Astrocyte (in vitro differentiated cells and primary cell): ENCODE measurements around the gene CARD10. TPM values are rescaled to one million over a fixed set of nuclear protein-coding genes. Genes with fewer than 3 reads are reported as not detected.
"Not testable (repeated sequence)": the region's sequence is repeated elsewhere in the genome, so short reads cannot be mapped to it uniquely, and the experiment has no call there.

ENCODE experiments used
- DNase-seq: peaks from one replicate; pipeline ENCODE4 v3.0.0-alpha.2; 2010; ENCODE audit warnings: low read depth
- FAIRE-seq: peaks from 2 replicates; lab custom pipeline; 2011; peaks lifted over from hg19 to GRCh38; lab: Jason Lieb, UNC
- H2AFZ ChIP-seq: 2 replicates; pipeline ENCODE4 v1.6.0; 2012; ENCODE audit warnings: low read depth, low read length, inconsistent platforms
- H3K27ac ChIP-seq: 2 replicates; pipeline ENCODE4 v1.5.1; 2011; ENCODE audit warnings: low read depth, low read length, inconsistent platforms
- H3K27me3 ChIP-seq: 2 replicates; pipeline ENCODE4 v1.6.0; 2011; ENCODE audit warnings: low read length, inconsistent platforms; ENCODE audit not compliant: insufficient read depth
- H3K36me3 ChIP-seq: 2 replicates; pipeline ENCODE4 v1.5.1; 2011; ENCODE audit warnings: low read length, inconsistent platforms; ENCODE audit not compliant: insufficient read depth
- H3K4me1 ChIP-seq: 2 replicates; pipeline ENCODE4 v1.5.1; 2011; ENCODE audit warnings: low read length, inconsistent platforms; ENCODE audit not compliant: insufficient read depth
- H3K4me2 ChIP-seq: 2 replicates; pipeline ENCODE4 v1.6.0; 2012; ENCODE audit warnings: low read length, inconsistent platforms
- H3K4me3 ChIP-seq: 2 replicates; pipeline ENCODE4 v1.5.1; 2011; ENCODE audit warnings: low read depth, mild to moderate bottlenecking, low read length, inconsistent platforms; ENCODE audit not compliant: insufficient read depth
- H3K79me2 ChIP-seq: 2 replicates; pipeline ENCODE4 v1.6.0; 2012; ENCODE audit warnings: mild to moderate bottlenecking, low read length, inconsistent platforms; ENCODE audit not compliant: insufficient read depth
- H3K9ac ChIP-seq: 2 replicates; pipeline ENCODE4 v1.6.0; 2012; ENCODE audit warnings: mild to moderate bottlenecking, low read length, inconsistent platforms
- H3K9me3 ChIP-seq: 2 replicates; pipeline ENCODE4 v1.5.1; 2012; ENCODE audit warnings: low read depth, mild to moderate bottlenecking, low read length, inconsistent platforms; ENCODE audit not compliant: insufficient read depth
- H4K20me1 ChIP-seq: 2 replicates; pipeline ENCODE4 v1.6.0; 2012; ENCODE audit warnings: low read length, inconsistent platforms; ENCODE audit not compliant: insufficient read depth
- H3K27ac Mint-ChIP-seq: one replicate; pipeline ENCODE4 v1.8.0; 2021; ENCODE audit warnings: mild to moderate bottlenecking, mixed read lengths; ENCODE audit not compliant: unreplicated experiment
- H3K27me3 Mint-ChIP-seq: one replicate; pipeline ENCODE4 v1.8.0; 2021; ENCODE audit warnings: low read depth, mixed read lengths; ENCODE audit not compliant: unreplicated experiment
- H3K36me3 Mint-ChIP-seq: one replicate; pipeline ENCODE4 v1.8.0; 2021; ENCODE audit warnings: low read depth, mixed read lengths; ENCODE audit not compliant: unreplicated experiment
- H3K4me1 Mint-ChIP-seq: one replicate; pipeline ENCODE4 v1.8.0; 2021; ENCODE audit warnings: low read depth, mixed read lengths; ENCODE audit not compliant: unreplicated experiment
- H3K4me3 Mint-ChIP-seq: one replicate; pipeline ENCODE4 v1.8.0; 2021; ENCODE audit warnings: mild to moderate bottlenecking, moderate library complexity, mixed read lengths; ENCODE audit not compliant: unreplicated experiment
- H3K9me3 Mint-ChIP-seq: one replicate; pipeline ENCODE4 v1.8.0; 2021; ENCODE audit warnings: mild to moderate bottlenecking, mixed read lengths; ENCODE audit not compliant: unreplicated experiment
- EZH2 ChIP-seq: IDR thresholded peaks from 2 replicates; pipeline ENCODE4 v1.6.1; 2012; ENCODE audit warnings: mild to moderate bottlenecking, low read length, inconsistent platforms; ENCODE audit not compliant: insufficient read depth
- total RNA-seq: library from RNA; stranded (reverse); gene quantifications from 2 replicates; pipeline ENCODE4 v1.2.1, GENCODE V29; 2021
- TF ChIP-seq, protein P1 (sequence below): IDR thresholded peaks from 2 replicates; pipeline ENCODE4 v1.5.1; 2011; ENCODE audit warnings: low read depth, mild to moderate bottlenecking, inconsistent platforms, low read length, moderate library complexity; ENCODE audit not compliant: insufficient read depth

CARD10 gene
- total RNA-seq, 1 donor from 2014 or later: 22.6 TPM

- Histone ChIP-seq H3K4me2 (no peak overlapping the region), H2AFZ (no peak overlapping the region), H3K27me3 (no peaks in the 10 kb centered on the region), H3K4me3 (no peak overlapping the region), H3K4me1 (peaks cover 28% of the 10 kb centered on the region), H3K9me3 (no peaks in the 10 kb centered on the region), H3K36me3 (no peaks in the 10 kb centered on the region), H3K9ac (no peak overlapping the region), H3K27ac (no peak overlapping the region), H4K20me1 (no peaks in the 10 kb centered on the region), H3K79me2 (no peaks in the 10 kb centered on the region)
- H3K4me1 Mint-ChIP-seq: peaks cover 19% of the 10 kb centered on the region
- DNase-seq: no peak
- TF ChIP-seq, protein P1, sequence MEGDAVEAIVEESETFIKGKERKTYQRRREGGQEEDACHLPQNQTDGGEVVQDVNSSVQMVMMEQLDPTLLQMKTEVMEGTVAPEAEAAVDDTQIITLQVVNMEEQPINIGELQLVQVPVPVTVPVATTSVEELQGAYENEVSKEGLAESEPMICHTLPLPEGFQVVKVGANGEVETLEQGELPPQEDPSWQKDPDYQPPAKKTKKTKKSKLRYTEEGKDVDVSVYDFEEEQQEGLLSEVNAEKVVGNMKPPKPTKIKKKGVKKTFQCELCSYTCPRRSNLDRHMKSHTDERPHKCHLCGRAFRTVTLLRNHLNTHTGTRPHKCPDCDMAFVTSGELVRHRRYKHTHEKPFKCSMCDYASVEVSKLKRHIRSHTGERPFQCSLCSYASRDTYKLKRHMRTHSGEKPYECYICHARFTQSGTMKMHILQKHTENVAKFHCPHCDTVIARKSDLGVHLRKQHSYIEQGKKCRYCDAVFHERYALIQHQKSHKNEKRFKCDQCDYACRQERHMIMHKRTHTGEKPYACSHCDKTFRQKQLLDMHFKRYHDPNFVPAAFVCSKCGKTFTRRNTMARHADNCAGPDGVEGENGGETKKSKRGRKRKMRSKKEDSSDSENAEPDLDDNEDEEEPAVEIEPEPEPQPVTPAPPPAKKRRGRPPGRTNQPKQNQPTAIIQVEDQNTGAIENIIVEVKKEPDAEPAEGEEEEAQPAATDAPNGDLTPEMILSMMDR: no peak
- TF ChIP-seq EZH2: no peak
- H3K36me3 Mint-ChIP-seq: no peaks in the 10 kb centered on the region
- H3K9me3 Mint-ChIP-seq: no peaks in the 10 kb centered on the region
- no peak for FAIRE-seq
- peaks cover 9% of the 10 kb centered on the region for H3K27me3 Mint-ChIP-seq
- H3K27ac Mint-ChIP-seq: no peak overlapping the region
- H3K4me3 Mint-ChIP-seq: peak overlapping the region; percentile 54
Measured at GRCh38 chr22:37542959-37543358, 23.7 kb upstream of the CARD10 start.

DNA sequence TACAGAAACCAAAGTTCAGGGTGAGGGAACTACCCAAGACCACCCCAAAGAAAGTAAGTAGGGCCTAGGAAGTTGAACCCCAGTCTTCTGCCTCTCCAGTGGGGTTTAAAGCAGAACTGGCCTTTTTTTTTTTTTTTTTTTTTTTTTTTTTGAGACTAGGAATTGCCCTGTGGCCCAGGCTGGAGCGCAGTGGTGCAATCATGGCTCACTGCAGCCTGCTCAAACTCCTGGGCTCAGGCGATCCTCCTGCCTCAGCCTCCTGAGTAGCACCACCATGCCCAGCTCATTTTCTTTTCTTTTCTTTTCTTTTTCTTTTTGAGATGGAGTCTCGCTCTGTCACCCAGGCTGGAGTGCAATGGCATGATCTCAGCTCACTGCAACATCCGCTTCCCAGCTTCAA is 23.2 kb upstream of the CARD10 start:
- not testable (repeated sequence) for H2AFZ ChIP-seq, H3K4me3 ChIP-seq, H3K27ac Mint-ChIP-seq, H3K27ac ChIP-seq, H3K27me3 Mint-ChIP-seq, H3K4me2 ChIP-seq, DNase-seq, H3K36me3 Mint-ChIP-seq, H3K27me3 ChIP-seq, H4K20me1 ChIP-seq, H3K36me3 ChIP-seq, FAIRE-seq, H3K9me3 ChIP-seq, H3K9me3 Mint-ChIP-seq, H3K79me2 ChIP-seq
- H3K4me3 Mint-ChIP-seq: peak overlapping the region; percentile 54
- H3K9ac ChIP-seq: peak overlapping the region; percentile 31
- peaks cover 18% of the 10 kb centered on the region for H3K4me1 Mint-ChIP-seq
- H3K4me1 ChIP-seq: peaks cover 27% of the 10 kb centered on the region

GRCh38 chr22:37539790-37540189 is 20.6 kb upstream of the CARD10 start:
- H3K4me1 ChIP-seq, H3K9ac ChIP-seq, H3K36me3 Mint-ChIP-seq, H3K4me2 ChIP-seq, H4K20me1 ChIP-seq, FAIRE-seq, H3K27me3 ChIP-seq, H3K27ac ChIP-seq, H3K9me3 Mint-ChIP-seq, H3K9me3 ChIP-seq, H3K4me3 Mint-ChIP-seq, H3K27me3 Mint-ChIP-seq, H2AFZ ChIP-seq, H3K27ac Mint-ChIP-seq, H3K4me1 Mint-ChIP-seq, DNase-seq, H3K4me3 ChIP-seq, H3K79me2 ChIP-seq, H3K36me3 ChIP-seq: not testable (repeated sequence)
